ENCODE data around the gene PDIA5.

GRCh38 chr3:123099331-123100192, 32.7 kb downstream of the PDIA5 start:
- TF ChIP-seq CTCF (conservative IDR thresholded peaks at IDR 0.05; ENCODE audit: low read length) (no peak), EZH2phosphoT487 (IDR thresholded peaks at IDR 0.05; ENCODE audit: borderline replicate concordance) (no peak)

Data from Loucy (cell line).